ENCODE measurements around the gene CAMTA1.
"Not testable (repeated sequence)": the region's sequence is repeated elsewhere in the genome, so short reads cannot be mapped to it uniquely, and the experiment has no call there.

CAMTA1 gene, protein sequence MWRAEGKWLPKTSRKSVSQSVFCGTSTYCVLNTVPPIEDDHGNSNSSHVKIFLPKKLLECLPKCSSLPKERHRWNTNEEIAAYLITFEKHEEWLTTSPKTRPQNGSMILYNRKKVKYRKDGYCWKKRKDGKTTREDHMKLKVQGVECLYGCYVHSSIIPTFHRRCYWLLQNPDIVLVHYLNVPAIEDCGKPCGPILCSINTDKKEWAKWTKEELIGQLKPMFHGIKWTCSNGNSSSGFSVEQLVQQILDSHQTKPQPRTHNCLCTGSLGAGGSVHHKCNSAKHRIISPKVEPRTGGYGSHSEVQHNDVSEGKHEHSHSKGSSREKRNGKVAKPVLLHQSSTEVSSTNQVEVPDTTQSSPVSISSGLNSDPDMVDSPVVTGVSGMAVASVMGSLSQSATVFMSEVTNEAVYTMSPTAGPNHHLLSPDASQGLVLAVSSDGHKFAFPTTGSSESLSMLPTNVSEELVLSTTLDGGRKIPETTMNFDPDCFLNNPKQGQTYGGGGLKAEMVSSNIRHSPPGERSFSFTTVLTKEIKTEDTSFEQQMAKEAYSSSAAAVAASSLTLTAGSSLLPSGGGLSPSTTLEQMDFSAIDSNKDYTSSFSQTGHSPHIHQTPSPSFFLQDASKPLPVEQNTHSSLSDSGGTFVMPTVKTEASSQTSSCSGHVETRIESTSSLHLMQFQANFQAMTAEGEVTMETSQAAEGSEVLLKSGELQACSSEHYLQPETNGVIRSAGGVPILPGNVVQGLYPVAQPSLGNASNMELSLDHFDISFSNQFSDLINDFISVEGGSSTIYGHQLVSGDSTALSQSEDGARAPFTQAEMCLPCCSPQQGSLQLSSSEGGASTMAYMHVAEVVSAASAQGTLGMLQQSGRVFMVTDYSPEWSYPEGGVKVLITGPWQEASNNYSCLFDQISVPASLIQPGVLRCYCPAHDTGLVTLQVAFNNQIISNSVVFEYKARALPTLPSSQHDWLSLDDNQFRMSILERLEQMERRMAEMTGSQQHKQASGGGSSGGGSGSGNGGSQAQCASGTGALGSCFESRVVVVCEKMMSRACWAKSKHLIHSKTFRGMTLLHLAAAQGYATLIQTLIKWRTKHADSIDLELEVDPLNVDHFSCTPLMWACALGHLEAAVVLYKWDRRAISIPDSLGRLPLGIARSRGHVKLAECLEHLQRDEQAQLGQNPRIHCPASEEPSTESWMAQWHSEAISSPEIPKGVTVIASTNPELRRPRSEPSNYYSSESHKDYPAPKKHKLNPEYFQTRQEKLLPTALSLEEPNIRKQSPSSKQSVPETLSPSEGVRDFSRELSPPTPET (N-terminal part only)

DNA sequence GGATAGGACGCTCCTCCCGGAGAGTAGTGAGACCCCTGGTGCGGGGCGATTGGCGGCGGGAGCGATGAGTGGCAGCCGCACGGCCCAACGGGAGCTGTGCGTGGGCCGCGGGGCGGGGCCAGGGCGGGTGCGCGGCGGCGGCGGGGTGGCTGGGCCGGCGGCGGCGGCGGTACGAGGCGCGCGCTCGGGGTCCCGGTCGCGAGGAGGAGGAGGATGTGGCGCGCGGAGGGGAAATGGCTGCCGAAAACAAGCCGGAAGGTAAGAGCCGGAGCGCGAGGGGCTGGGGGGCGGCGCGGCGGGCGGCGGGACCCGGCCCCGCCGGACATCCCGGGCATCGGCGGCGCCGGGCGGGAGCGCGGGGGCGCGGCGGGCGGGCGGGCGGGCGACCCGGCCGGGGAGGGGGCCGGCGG, at the start of gene CAMTA1:
TSS of gene CAMTA1 (plus strand) at position 137 of the 410 bp plus-strand sequence. CDS start at position 214, 77 bp downstream.
- DNase-seq: peak in 1 of 56 donors; percentile 100

DNA sequence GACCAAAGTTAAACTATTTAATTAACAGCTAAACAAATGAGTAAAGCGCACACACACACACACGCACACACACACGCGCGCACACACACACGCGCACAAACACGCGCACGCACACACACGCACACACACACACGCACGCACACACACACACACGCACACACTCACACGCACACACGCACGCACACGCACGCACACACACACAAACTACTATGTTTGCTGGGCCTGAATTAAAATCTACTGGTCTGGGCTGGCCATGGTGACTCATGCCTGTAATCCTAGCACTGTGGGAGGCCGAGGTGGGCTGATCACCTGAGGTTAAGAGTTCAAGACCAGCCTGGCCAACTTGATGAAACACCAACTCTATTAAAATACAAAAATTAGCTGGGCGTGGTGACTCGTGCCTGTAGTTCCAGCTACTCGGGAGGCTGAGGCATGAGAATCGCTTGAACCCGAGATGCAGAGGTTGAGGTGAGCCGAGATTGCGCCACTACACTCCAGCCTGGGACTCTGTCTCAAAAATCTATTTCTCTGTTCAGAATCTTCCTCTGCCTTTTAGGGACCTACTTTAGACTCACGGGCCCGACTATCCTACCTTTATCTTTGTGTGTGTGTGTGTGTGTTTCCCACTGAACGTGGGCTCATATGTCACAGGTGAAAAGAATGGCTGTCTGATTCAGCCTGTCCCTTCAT, 46.1 kb upstream of the CAMTA1 start:
- DNase-seq: no peak

DNA sequence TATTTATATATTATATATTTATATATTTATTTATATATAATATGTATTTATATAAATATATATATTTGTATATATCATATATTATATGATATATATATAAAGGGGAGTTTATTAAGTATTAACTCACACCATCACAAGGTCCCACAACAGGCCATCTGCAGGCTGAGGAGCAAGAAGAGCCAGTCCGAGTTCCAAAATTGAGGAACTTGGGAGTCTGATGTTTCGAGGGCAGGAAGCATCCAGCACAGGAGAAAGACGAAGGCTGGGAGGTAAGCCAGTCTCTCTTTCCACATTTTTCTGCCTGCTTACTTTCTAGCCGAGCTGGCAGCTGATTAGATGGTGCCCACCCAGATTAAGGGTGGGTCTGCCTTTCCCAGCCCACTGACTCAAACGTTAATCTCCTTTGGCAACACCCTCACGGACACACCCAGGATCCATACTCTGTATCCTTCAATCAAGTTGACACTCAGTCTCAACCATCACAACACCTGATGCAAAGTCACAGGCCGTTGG, 42.5 kb upstream of the CAMTA1 start:
- not testable (repeated sequence) for DNase-seq

DNA sequence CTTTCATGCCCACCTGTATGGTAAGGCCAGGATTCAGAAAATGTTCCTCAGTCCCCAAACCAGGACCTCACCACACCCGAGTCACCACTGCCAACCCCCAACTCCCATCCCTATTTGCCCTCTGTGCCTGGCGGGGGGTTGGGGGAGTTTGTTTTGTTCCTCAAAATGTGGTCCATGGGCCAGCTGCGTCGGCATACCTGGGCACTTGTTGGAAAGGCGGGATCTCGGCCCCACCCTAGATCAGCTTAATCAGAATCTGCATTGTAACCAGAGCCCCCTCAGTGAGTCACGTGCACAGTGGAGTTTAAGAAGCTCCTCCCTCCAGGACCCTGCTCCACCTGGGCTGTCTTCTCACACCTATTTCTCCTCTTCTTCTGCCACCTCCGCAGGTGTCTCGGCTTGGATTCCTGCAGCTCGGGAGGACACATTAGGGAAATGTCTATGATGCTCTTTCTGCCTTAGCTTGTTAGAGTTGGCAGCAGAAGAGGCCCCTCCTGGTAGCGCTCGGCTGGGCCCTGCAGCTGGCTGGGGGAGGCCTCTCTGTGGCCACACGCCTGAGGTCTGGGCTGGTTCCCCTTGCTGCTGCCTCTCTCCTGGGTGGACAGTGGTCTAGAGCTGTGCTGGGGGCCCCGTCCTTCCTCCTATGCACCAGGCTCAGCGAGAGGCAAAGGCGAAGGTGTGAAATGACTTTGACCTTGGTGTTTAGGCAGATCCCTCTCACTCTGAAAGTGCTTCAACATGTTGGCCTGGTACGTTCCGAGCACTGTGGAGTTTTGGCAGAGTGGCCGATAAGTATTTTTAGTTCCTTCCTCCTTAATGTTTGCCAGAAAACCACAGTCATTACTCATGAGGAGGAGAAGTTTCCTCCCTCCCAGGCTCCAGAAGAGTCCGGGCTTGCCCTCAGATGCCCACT, 41.8 kb upstream of the CAMTA1 start:
- peak in 13 of 56 donors; percentile 4 to 30 (median 10) for DNase-seq

DNA sequence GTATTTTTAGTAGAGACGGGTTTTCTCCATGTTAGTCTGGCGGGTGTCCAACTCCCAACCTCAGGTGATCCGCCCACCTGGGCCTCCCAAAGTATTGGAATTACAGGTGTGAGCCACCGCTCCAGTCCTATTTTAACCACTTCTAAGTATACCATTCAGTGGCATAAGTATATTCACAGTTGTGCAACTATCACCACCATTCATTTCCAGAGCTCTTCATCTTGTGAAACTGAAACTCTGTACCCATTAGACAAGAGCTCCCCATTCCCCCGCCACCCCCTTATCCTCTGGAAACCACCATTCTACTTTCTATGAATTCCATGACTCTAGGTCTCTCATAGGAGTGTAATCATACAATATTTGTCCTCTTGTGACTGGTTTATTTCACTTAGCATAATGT, 40.2 kb upstream of the CAMTA1 start:
- no peak for DNase-seq

DNA sequence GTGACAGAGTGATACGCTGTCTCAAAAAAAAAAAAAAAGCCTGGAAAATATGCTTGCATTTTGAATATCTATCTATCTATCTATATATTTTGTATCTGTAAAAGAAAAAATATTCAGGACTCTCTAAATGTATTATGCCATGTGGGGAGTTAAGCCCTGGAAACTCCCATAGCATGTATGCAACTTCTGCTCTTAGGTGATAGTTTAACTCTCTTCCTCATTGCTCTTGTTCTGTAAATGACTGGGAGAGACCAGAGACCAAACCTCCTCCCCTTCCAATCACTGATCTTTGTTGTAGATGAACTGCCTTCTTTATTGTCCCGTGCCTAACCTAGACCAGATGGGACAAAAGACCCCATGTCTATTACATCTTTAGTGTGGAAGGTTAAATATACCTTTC, 37.6 kb upstream of the CAMTA1 start:
- no peak for DNase-seq

DNA sequence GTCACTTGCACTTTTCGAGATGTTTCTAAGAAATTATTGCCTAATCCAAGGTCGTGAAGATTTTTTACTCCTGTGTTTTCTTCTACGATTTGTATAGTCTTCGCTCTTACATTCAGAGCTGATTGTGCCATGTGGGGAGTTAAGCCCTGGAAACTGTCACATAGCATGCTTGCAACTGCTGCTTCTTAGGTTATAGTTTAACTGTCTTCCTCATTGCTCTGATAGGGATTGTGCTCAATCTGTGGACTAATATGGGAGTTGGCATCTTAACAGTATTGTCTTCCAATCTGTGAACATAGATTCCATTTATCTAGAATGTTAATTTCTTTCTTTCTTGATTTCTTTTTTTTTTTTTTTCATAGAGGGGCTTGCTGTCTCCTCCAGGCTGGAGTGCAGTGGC, 34.8 kb upstream of the CAMTA1 start:
- DNase-seq: no peak

DNA sequence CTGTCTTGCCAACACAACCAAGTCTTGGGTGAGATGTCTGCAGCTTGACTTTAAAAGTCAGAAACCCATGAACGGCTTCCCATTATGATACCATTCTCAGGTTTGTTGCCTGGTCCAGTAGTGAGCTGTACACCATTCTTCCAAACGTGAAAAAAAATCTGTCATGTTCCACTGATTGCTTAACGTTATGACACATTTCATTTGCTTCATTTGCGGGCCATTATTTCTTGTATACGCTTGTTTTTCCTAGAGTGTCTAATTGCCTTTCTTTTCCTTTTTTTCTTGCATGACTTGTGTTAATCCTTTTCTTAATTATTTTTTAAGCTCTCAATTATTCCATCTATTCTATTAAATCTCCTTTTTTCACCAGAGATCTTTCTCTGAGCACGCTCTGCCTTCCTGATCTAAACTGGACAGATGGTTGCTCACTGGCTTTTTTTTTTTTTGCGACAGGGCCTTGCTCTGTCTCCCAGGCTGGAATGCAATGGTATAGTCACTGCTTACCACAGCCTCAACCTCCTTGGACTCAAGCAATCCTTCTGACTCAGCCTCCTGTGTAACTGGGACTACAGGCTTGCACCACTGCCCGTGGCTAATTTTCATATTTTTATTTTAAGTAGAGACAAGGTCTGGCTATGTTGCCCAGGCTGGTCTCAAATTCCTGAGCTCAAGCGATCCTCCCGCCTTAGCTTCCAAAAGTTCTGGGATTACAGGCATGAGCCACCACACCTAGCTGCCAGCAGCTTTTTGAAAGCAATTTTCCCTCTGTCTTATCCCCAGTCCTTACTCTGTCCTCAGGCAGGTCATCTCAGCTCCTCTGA, 31.7 kb upstream of the CAMTA1 start:
- no peak for DNase-seq

DNA sequence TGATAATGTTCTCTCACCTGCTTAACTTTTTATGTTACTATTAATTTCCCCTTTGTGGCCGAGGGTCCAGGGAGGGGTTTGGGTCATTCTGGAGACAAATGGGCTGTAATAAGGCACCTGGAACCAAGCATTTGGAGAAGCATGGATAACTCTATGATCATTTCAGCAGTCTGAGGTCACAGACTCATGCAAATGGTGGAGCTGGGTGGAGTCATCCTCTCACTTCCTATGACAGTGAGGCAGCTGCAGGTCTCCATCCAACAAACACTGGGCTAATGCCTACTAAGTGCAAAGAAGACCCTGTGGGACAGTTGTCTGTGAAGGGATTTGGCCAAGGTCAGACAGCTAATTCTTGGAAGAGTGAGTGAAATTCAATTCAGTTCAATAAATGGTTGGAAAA, 28.8 kb upstream of the CAMTA1 start:
- DNase-seq: no peak

DNA sequence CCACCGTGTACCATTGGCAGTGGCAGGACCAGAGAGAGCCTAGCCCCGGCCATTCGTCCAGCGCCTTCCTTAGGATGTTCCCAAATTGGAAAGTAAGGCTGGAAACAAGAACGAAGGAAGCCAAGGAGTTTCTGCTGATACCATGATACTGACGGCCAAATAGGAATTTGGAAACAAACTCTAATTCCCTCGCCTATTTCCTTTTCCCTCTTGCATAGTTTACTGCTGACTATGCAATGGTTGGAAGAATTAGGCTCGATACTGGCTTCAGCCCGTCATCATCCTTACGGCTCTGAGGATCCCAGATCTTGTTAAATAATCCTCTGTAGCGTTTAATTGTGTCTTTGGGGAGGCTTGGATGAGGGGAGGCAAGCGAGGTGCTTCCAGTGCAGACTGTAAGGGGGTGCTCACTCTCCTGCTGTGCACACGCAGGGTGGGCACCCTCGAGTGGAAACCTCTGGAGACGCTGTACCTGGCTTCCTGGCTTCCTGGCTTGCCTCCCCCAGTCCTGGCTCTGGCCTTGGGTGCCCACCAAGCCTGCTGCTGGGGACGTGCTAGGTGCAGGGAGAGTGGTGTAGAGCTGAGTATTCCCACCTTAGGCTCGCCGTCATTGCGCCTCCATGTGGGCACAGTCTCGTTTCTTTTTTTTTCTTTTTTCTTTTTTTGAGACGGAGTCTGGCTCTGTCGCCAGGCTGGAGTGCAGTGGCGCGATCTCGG, 27.4 kb upstream of the CAMTA1 start:
- DNase-seq: no peak

DNA sequence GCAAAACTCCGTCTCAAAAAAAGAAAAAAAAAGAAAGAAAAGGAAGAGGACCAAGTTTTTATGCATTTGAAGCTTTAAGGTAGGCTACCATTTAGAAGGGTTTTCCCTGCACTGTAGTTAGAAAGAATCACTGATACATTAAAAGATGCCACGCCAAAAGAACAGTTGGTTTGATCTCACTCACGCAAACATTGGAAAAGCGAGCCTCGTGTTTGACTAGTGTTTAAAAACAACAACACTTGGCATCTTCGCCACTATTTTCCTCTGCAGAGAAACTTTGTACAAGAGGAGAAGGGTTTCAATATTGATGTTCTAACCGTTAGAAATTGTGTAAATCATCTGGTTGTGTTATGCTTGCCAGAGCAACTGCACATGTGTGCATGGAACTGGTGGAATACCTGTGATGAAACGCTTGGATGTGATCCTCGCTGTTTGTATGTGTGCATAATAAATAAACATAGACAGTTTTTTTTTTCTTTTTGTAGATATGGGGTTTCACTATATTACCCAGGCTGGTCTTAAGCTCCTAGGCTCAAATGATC, 24.0 kb upstream of the CAMTA1 start:
- DNase-seq: no peak

DNA sequence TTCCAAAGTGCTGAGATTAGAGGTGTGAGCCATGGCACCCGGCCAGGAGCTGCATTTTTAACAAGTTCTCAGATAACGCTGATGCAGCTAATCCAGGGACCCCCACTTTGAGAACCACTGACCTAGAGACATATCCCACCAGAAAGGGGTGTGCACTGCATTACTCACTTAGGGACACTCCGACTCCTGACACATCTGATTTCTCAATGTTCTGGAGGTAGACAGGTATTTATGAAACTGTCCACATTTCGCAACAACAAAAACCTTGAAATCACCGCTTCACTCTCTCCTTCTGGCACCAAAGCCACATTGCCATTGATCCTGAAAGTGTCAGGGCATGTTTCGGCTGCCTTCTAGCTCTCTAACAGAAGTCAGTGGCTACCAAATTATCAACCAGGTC, 23.2 kb upstream of the CAMTA1 start:
- DNase-seq: no peak

DNA sequence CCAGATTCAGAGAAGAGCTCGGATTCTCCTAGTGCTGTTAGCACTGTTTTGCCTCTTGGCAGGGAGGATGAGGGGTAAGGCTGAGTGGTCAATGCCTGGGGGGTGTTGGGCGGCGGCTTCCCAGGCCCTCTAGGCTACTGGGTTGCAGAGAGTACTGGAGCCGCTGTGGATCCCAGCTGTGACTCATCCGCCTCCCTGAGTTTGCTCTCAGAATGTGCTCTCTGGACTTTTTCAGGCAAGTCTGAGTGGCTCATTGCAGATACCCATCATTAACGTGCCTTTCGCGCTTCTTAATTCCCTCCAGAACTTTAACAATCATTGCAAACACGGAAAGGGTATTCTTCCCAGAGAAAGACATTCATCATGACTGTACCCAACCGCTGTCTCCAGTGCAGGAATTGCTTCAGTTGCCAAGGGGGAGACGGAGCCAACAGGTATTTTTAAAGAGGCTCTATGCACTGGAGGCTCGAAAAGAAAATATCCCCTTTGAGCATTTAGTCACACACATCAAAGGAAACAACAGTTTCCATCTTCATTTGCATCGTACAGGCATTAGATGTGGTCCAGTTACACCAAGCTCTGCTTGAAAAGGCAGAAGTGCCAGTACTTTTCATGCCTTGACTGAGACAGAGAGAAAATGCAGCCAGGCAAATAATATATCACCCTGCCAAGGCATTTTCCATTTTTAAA, 14.4 kb upstream of the CAMTA1 start:
- DNase-seq: no peak

DNA sequence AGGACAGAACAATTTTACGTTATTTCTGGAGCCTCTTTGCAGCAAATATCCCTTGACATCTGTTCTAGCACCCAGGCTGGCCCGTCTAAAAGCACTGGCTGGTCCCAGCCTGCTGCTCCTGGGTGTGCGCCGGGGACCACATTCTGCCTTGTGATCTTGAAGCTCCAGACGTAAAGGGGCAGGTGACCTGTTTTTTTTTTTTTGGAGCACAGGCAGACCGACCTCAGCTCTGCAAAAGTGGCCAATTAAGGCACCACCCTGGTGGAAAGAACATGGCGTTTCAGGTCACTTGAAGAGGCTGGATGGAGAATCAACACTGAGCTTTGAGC, 13.8 kb upstream of the CAMTA1 start:
- no peak for DNase-seq

DNA sequence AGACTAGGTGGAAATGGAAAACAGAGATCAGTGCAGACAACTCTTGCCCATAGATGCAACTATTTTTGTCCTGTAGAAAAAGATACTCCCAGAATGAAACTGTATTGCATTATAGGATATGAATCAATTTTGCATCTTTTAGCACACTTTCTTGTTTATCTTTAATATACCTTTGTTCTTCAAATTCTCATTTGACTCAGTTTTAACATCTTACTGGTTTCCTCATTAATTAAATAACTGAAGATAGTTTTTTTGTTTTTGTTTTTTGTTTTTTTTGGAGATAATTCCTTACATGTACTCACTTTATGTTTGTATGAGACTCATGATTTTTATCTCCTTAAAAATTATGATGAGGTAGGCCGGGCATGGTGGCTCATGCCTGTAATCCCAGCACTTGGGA, 10.9 kb upstream of the CAMTA1 start:
- DNase-seq: no peak

DNA sequence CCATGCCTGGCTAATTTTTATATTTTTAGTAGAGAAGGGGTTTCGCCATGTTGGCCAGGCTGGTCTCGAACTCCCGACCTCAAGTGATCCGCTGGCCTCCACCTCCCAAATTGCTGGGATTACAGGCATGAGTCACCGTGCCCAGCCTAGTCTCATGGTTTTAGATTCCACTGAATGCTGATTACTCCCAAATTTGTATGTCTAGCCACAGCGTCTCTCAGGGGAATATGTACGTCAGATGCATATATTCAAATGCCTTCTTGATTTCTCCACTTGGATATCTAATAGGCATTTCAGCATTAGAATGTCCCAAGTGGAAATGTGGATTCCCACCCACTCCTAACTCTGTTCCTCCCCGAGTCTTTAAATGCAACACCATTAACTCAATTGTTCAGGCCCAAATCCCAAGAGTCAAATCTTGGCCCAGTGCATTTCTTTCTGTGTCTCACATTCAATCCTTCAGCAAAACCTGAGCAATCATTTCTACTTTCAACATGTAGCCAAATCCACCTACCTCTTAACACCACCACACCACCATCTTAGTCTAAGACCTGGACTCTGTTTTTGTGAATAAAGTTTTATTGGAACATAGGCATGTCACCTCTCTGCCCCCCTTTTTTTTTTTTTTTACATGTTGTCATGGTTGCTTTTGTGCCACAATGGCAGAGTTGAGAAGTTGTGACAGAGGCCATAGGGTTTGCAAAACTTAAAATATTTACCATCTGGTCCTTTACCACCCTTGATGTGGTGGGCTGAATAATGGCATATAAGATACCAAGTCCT, 9.8 kb upstream of the CAMTA1 start:
- DNase-seq: no peak

All from nucleus accumbens (tissue), 56 donors.